OCI-LY1 (cell line): ENCODE data around the gene RBM38.
"Not testable (repeated sequence)": the region's sequence is repeated elsewhere in the genome, so short reads cannot be mapped to it uniquely, and the experiment has no call there.

ENCODE experiments used
- H2AFZ ChIP-seq: fragments of 200-600 bp; sonication (generic), shearing (Covaris generic); 2 replicates; pipeline ENCODE4 v1.6.0; 2014; ENCODE audit warnings: antibody characterized with exemption, mild to moderate bottlenecking, low read length
- H3F3A ChIP-seq: fragments of 200-600 bp; sonication (generic), shearing (Covaris generic); 2 replicates; pipeline ENCODE4 v1.6.0; 2014; ENCODE audit warnings: mild to moderate bottlenecking, antibody characterized with exemption, low read length, moderate library complexity; ENCODE audit not compliant: insufficient read depth
- H3K27ac ChIP-seq: fragments of 200-600 bp; sonication (generic); 2 replicates; pipeline ENCODE4 v1.5.1; 2014; ENCODE audit warnings: low read length, mixed run types, mild to moderate bottlenecking, low read depth; ENCODE audit not compliant: poor library complexity, severe bottlenecking
- H3K27me3 ChIP-seq: fragments of 200-600 bp; sonication (generic); 2 replicates; pipeline ENCODE4 v1.6.0; 2014; ENCODE audit warnings: antibody characterized with exemption, mild to moderate bottlenecking, low read length, moderate library complexity; ENCODE audit not compliant: insufficient read depth
- H3K36me3 ChIP-seq: fragments of 200-600 bp; sonication (generic); 2 replicates; pipeline ENCODE4 v1.6.1; 2014; ENCODE audit warnings: mild to moderate bottlenecking, antibody characterized with exemption, low read length, moderate library complexity, mixed read lengths; ENCODE audit not compliant: insufficient read depth
- H3K4me1 ChIP-seq: fragments of 200-600 bp; sonication (generic); 2 replicates; pipeline ENCODE4 v1.5.1; 2014; ENCODE audit warnings: mild to moderate bottlenecking, low read length, moderate library complexity; ENCODE audit not compliant: insufficient read depth, severe bottlenecking
- H3K4me2 ChIP-seq: fragments of 200-600 bp; sonication (generic), shearing (Covaris generic); 2 replicates; pipeline ENCODE4 v1.6.1; 2014; ENCODE audit warnings: low read length
- H3K4me3 ChIP-seq: fragments of 200-600 bp; sonication (generic); 2 replicates; pipeline ENCODE4 v1.5.1; 2014; ENCODE audit warnings: low read length, low read depth, mild to moderate bottlenecking, mixed read lengths; ENCODE audit not compliant: poor library complexity, severe bottlenecking
- H3K79me2 ChIP-seq: fragments of 200-600 bp; shearing (Covaris generic); 2 replicates; pipeline ENCODE4 v1.6.1; 2016; ENCODE audit warnings: mixed run types, low read length, mixed read lengths; ENCODE audit not compliant: insufficient read depth
- H3K9ac ChIP-seq: fragments of 200-600 bp; sonication (generic), shearing (Covaris generic); 2 replicates; pipeline ENCODE4 v1.6.1; 2014; ENCODE audit warnings: mild to moderate bottlenecking, low read length, mixed read lengths
- H3K9me2 ChIP-seq: fragments of 200-600 bp; sonication (generic), shearing (Covaris generic); 2 replicates; pipeline ENCODE4 v1.6.1; 2014; ENCODE audit warnings: low read depth, mild to moderate bottlenecking, low read length, mixed read lengths
- H3K9me3 ChIP-seq: fragments of 200-600 bp; shearing (Covaris generic); 2 replicates; pipeline ENCODE4 v1.6.1; 2014; ENCODE audit warnings: low read length, mixed read lengths
- H4K20me1 ChIP-seq: fragments of 200-600 bp; sonication (generic), shearing (Covaris generic); 2 replicates; pipeline ENCODE4 v1.6.0; 2016; ENCODE audit warnings: mild to moderate bottlenecking, low read length; ENCODE audit not compliant: insufficient read depth
- EZH2 ChIP-seq: fragments of 200-600 bp; sonication (generic), shearing (Covaris generic); IDR thresholded peaks from 2 replicates; pipeline ENCODE4 v1.8.0; 2017; ENCODE audit warnings: borderline replicate concordance, mixed run types, mild to moderate bottlenecking, antibody characterized with exemption, low read length, moderate library complexity, mixed read lengths
- TF ChIP-seq, protein P1 (sequence below): fragments of 200-600 bp; sonication (generic), shearing (Covaris generic); IDR thresholded peaks from 2 replicates; pipeline ENCODE4 v1.5.1; 2017; ENCODE audit warnings: mild to moderate bottlenecking, antibody characterized with exemption, low read length, moderate library complexity, mixed read lengths

Gene RBM38

DNA sequence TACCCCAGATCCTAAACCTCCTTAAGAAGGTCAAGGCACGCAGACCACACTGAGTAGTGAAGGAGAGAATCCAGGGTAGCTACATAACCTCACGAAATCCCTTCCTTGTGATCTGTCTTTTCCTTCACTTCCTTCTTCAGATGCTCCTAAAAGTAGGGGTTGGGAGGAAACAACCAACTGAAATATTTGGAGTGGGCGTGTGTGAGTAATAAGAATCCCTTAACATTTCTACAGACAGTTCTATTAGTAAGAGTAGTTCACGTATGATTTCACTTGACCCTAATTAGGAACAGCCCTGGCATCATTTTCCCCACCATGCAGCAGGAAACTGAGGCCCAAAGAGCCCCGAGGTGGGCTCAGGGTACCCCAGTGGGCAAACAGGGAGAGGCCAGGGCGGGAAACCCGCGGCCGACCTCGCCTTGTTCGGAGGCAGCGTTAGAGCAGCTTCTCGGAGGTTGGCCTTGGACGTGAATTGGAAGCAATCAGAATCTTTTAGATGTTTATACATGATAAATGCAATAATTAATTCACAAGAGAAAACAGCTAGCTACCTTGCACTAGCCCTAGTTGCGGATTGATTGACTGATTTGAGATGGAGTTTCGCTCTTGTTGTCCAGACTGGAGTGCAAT, 41.0 kb upstream of the RBM38 start:
- H3K9me3 ChIP-seq: no peaks in the 10 kb centered on the region
- no peak overlapping the region for H3K4me2 ChIP-seq
- H2AFZ ChIP-seq: no peak overlapping the region
- peaks cover 27% of the 10 kb centered on the region for H3K79me2 ChIP-seq
- H3K9ac ChIP-seq: no peak overlapping the region
- no peaks in the 10 kb centered on the region for H4K20me1 ChIP-seq
- no peaks in the 10 kb centered on the region for H3K9me2 ChIP-seq
- no peaks in the 10 kb centered on the region for H3K27me3 ChIP-seq
- H3K4me1 ChIP-seq: peaks cover 17% of the 10 kb centered on the region
- no peak overlapping the region for H3K4me3 ChIP-seq
- peaks cover 29% of the 10 kb centered on the region for H3K36me3 ChIP-seq
- no peak overlapping the region for H3K27ac ChIP-seq
- H3F3A ChIP-seq: no peaks in the 10 kb centered on the region
- TF ChIP-seq EZH2: no peak
- TF ChIP-seq, protein P1, sequence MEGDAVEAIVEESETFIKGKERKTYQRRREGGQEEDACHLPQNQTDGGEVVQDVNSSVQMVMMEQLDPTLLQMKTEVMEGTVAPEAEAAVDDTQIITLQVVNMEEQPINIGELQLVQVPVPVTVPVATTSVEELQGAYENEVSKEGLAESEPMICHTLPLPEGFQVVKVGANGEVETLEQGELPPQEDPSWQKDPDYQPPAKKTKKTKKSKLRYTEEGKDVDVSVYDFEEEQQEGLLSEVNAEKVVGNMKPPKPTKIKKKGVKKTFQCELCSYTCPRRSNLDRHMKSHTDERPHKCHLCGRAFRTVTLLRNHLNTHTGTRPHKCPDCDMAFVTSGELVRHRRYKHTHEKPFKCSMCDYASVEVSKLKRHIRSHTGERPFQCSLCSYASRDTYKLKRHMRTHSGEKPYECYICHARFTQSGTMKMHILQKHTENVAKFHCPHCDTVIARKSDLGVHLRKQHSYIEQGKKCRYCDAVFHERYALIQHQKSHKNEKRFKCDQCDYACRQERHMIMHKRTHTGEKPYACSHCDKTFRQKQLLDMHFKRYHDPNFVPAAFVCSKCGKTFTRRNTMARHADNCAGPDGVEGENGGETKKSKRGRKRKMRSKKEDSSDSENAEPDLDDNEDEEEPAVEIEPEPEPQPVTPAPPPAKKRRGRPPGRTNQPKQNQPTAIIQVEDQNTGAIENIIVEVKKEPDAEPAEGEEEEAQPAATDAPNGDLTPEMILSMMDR: no peak

- not testable (repeated sequence) for H4K20me1 ChIP-seq, H2AFZ ChIP-seq, H3K9me2 ChIP-seq, H3K9me3 ChIP-seq, H3K27me3 ChIP-seq, H3F3A ChIP-seq
- H3K4me3 ChIP-seq: peak overlapping the region; percentile 99
- H3K27ac ChIP-seq: peak overlapping the region; percentile 65
- peak overlapping the region; percentile 73 for H3K4me2 ChIP-seq
- peaks cover 27% of the 10 kb centered on the region for H3K79me2 ChIP-seq
- peaks cover 17% of the 10 kb centered on the region for H3K4me1 ChIP-seq
- H3K36me3 ChIP-seq: peaks cover 29% of the 10 kb centered on the region
- peak overlapping the region; percentile 96 for H3K9ac ChIP-seq
These were observed 40.5 kb upstream of the RBM38 start for GRCh38 chr20:57350726-57351041.

DNA sequence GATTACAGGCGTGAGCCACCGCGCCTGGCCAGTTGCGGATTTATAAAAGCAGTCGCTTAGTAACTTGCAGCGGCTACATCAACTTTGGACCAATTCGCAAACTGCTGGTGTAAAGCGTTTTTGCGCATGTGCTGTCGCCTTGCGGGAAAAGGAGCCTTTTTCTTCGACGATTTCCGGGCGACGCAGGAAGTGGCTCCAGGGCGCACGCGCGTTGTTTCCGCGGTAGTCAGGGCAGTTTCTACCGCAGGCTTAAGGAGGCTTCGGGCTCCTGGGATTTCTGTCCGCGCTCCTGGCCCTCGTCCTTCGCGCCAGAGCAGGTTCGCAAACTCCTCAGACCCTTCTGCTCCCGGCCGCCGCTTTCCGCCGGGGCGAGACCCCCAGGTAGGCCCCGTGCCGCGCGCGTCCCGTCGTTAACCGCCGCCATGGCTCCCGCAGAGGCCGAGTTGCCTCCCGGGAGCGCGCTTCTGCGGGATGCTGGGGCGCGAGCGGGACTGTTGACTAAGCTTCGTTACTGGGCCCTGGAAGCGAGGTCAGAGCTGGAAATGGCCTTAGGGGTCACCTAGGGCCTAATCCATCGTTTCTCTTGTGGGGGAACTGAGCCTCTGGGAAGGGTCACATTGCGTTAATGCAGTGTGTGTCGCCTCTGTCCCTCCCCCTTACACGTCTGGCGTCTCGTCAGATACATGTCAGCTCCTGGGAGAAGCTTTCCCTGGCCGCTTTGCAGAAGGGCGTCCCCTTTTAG, 40.0 kb upstream of the RBM38 start, which contains the start of gene RAE1:
TSS of gene RAE1 (plus strand) at position 214 of the 742 bp plus-strand sequence. CDS start 2,784 bp downstream, outside the sequence.
- Histone ChIP-seq H3K4me2 (peak within 1 kb of the TSS; percentile 73), H4K20me1 (no peaks in the 10 kb centered on the region), H3K27me3 (no peaks in the 10 kb centered on the region), H3K27ac (peak within 1 kb of the TSS; percentile 65), H3F3A (no peaks in the 10 kb centered on the region), H3K4me1 (peaks cover 17% of the 10 kb centered on the region), H3K36me3 (peaks cover 29% of the 10 kb centered on the region), H3K4me3 (peak within 1 kb of the TSS; percentile 99), H3K9ac (peak within 1 kb of the TSS; percentile 96), H3K9me2 (no peaks in the 10 kb centered on the region), H3K9me3 (no peaks in the 10 kb centered on the region), H3K79me2 (peaks cover 27% of the 10 kb centered on the region), H2AFZ (no peak within 1 kb of the TSS)
- TF ChIP-seq EZH2: no peak
- TF ChIP-seq, protein P1: no peak
